HG03457 (cell line): ENCODE data around the gene PLEKHH1.
"Not testable (repeated sequence)": the region's sequence is repeated elsewhere in the genome, so short reads cannot be mapped to it uniquely, and the experiment has no call there.

ENCODE experiments used
- ATAC-seq: cut with Tn5 transposase; IDR thresholded peaks from one replicate; pipeline ENCODE4 v1.9.1; 2021; ENCODE audit warnings: moderate number of reproducible peaks; ENCODE audit not compliant: unreplicated experiment

The PLEKHH1 gene

DNA sequence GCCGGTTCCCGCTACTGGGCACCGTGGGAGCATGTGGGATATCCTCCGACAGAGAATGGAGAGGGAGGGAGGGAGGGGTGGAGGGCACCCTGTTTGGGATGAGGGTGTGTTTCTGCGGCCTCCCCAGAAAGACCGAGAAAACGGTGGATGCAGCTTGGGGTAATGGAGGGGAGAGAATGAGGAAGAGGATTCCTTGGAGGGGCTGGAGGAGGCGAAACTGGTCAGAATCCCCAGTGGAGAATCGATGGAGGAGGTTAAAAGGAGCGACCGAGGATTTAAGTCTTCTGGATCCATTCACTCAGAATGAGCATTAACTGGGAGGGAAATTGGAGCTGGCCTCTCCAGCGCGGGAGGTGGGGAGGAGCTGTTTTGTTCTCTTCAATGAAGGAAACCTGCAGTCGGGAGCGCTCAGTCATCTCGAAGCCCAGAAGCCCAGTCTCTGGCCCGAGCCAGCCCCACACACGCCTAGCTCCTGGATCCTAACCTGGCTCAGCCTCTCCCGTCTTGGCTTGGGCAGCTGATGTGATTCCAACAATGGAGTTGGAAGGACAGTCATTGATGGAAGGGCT is 87.2 kb downstream of the PLEKHH1 start:
- no peak for ATAC-seq

DNA sequence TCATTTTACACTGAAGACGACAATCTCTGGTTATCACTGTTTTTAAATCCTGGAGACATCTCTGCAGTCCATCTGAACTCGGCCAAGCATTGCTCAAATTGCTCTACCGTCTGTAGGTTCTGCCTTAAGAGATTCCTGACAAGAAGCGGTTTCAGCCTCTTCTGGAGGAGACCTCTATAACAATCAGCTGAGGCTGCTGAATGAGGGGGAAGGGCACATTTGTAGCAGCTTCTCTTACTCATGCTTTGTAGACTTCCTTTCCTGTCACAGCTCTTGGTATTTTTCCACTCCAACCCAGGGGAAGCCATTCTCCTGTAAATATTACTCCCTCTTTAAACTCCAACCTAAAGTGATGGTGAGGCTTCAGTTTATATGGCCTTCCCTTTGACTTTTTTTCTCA is 89.6 kb downstream of the PLEKHH1 start:
- no peak for ATAC-seq

DNA sequence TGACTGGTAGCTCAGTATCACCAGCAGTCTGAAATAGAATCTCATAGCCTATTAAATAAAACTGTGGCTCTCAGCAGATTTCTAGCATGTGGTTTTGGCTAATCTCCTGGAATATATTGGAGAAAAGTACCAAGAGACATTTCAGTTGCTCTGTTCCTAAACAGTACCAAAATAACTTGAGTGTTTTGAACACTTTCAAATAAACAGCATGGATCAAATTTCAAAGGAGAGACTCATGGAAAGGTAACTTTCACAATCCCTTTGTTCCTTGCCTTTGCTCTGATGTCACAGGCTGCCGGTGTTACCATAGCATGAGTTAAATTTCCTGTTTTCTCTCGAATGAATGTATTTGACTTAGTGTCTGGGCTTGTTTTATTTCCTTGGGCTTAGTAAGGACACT is 90.0 kb downstream of the PLEKHH1 start:
- no peak for ATAC-seq

DNA sequence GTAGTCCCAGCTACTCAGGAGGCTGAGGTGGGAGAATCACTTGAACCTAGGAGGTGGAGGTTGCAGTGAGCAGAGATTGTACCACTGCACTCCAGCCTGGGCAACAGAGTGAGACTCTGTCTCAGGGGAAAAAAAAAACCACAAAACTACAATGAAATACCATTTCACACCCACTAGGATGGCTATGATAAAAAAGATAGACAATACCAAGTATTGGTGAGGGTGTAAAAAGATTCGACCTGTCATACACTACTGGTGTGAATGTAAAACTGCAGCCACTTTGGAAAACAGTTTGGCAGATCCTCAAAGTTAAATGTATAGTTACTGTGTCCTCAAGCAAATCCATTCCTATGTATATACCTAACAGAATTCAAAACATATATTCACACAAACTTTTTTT is 93.0 kb downstream of the PLEKHH1 start:
- ATAC-seq = not testable (repeated sequence)

DNA sequence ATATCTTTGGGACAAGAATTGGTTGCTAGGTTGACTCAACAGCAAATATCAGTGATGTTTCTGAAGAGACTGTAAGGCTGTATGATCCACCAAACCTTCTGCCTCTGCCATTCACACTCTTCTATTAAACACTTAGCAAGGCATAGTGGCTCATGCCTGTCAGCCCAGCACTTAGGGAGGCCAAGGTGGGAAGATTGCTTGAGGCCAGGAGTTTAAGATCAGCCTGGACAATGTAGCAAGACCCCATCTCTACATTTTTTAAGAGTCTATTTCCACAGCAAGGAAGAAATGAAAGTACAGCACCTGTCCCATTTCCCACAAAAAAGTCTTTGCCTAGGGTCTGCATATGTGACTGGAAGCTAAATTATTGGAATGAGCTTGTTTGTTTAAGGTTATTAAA is 94.4 kb downstream of the PLEKHH1 start:
- no peak for ATAC-seq

DNA sequence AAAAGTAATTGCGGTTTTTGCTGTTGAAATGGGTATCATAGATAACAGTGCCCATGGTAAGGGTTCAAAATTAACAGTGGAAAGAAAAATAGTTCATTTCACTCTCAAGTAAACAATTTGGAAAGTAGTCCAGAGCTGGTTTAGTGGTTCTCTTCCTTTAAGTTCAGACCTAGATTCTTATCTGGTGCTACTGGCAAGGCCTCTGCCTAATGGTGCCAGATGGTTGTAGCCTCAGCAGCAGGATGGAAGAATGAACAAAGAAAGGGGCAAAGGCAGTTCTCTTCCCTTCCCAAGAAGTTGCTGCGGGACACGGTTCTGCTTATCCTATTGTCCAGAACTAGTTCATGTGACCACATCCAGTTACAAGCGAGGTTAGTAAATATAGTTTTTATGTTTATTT is 97.1 kb downstream of the PLEKHH1 start:
- no peak for ATAC-seq

DNA sequence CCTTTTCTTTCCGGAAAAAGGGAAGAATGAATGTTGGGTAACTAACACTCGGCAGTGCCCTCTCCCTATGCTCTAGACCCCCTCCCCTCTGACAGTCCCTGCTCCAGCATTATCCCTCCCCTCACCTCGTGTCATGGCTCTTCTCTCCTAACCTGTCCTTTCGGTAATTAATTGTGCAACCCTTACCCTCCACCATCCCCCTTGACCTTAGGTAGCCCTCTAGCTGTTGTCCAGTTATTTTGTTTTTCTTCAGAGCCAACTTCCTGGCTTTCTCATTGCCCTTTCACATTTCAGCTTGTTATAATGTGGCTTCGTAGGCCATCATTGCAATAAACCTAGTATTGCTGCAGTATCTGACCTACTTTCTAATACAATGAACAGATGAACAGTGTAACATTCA is 97.8 kb downstream of the PLEKHH1 start:
- no peak for ATAC-seq

DNA sequence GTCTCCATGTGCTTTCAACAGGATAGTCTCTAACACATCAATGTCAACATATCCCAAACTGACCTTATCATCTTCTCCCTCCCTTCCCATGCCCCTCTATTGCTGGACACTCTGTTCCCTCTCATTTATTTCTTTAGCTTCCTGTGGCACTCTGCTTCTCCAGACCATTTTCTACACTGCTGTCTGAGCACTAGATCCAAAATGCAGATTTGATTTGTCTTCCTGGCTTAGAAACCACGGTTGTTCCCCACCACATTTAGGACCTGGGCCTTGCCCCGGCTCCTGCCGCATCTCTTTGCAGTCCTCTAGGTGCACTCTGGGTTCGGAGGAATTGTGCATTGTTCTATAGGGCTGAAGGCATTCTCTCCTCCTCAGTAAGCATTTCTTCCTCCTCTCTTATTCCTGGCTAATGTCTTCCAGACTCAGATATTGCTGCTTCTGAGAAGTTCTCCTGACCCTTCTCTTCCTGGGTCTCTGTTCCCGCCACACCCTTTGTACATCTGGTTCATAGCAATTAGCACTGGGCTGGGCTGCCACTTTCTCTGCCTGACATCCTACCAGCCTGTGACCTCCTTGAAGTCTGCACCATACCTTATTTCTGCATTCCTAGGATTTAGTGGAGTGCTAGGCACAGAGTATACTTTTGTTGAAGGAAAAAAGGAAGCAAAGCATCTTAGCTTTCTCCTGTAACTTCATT is 100.5 kb downstream of the PLEKHH1 start:
- no peak for ATAC-seq

DNA sequence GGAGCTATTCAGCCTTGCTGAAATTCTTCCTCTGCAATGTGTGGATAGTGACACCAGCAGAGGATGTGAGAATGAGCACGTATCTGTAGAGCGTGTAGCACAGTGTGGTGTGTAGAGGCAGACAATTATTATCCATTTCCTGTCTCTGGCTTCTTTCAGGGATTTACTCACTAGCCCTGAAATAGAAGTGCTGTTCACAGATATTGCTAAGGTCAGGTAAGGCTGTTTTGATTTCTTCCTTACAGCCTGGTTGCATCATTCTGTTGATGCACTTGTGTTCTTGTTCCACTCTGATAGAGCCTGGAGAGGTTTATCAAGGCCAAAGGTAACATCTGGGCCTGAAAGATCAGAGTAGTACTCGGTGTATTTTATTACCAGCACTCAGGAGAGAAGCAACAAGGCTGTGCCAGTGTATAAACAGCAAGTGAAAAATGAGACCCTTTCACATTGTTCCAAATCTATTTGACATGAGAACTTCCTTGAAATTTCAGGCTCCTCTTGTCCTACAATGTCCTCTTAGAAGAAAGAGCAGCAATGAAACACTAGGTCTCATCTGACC is 103.3 kb downstream of the PLEKHH1 start:
- no peak for ATAC-seq

DNA sequence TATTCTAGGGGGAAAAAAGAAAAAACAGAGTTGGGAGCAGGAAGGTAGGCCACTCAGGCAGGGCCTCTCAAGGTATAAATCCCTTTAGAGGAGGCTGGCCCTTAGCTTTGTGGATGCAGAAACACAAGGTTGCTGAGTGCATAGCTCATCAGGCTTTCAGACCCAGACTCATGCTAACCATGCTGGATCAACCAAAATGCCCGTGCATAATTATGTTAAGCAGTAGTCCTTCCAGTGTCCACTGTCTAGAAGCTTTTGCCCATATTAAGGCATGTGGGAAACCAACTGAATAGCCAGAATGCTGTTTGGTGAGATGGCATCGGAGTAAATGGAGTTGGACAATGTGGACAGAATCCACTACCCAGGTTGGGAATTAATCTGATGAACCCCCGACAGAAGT is 105.6 kb downstream of the PLEKHH1 start:
- no peak for ATAC-seq
